Adipose tissue (tissue), 3 donors: ENCODE results near the gene RAB17. TPM values are rescaled to one million over a fixed set of nuclear protein-coding genes. Genes with fewer than 3 reads are reported as not detected.

Source experiments
- H3K27ac ChIP-seq: one replicate; pipeline ENCODE4 v1.5.1; 2013; ENCODE audit warnings: low read depth, low read length
- WGBS, 3 donors: extraction: QIAGEN DNeasy Blood & Tissue Kit; methylation state at CpG; one replicate each; pipeline ENCODE4 v1.1.7; 2013; 5-methylcytosine and 5-hydroxymethylcytosine counted together
- polyA plus RNA-seq, 3 donors: library from polyadenylated mRNA; stranded (reverse); fragments of 200-250 nt; gene quantifications; one replicate each; pipeline ENCODE4 v1.2.3, GENCODE V29; 2013
- donor health status: healthy with polysubstance abuse.
- donor health status: Bipolar disorder and iron deficiency.
- donor health status: healthy.

RAB17 gene
- polyA plus RNA-seq, 3 donors: 1.1 to 22.7 (median 3.9) TPM

DNA sequence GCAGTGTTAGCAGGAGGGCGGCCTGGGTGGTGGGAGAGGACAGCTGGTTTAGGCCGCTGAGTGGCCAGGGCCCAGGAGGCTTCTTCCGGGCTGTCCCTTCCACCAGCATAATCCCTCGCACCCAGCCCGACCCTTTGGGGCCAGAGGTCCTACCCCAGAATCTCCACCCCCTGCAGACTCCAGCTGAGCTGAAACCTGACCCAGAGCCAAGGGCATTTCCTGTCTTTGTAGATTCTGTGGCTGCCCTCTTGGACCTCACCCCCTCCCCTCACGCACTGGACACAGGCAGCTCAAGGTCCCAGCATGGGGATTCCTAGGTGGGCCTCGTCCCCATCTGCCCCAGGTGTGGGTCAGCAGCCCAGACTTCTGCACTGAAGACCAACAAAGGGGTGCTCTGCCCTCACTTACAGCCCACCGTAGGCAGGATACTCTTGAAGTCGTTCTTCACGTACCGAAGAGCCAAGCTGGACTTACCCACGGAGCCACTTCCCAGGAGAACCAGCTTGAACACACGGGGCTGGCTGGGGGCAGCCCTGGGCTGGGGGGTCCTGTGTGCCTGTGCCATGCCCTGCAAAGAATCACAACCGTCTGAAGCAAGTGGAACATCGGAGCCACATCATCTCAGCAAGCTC is 4.8 kb downstream of the RAB17 start:
- H3K27ac ChIP-seq: no peak overlapping the region
- 88 to 91% (median 89%) methylated on average over 15 of the region's 15 CpGs for WGBS, 3 donors

DNA sequence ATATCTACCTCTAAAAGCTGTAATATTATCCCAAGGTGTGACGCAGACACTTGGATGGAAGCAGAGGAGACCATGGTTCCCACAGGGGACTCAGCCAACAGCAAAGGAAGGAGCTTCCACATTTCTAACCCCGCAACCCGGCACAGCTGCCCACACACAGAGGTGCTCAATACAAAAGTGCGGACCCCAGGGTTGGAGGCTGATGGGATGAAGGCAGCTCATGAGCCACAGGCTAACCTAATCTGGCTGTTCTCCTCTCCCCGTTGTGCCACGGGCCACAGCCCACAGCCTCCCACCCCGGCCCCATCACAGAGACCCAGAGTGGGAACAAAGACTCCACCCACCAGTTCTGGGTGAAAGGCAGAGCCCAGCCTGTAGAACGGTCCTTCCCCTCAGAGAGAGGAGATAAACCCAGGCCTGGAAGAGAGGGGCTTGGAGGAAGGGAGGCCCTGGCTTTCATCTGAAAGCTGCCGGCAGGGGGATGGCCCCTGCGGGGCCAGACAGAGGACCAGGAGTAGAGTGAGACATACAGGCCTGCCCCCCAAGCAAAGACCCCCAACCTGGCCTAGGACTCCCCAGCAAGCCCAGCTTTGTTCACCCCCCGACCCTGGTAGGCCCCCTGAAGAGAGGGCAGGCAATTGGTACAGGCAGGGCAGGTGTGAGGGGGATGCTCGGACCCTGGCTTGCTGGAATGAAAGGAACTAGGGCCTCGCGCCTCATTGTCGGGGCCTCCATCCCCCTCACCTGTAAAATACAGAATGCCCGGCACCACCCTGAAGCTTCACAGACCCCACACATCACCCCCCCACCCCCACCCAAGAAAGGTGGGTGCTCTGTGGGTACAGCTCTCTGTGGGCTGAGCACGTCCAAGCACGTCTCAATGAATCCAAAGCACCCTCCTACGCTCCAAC is 6.9 kb downstream of the RAB17 start:
- WGBS, 3 donors: 86 to 90% (median 90%) methylated on average over 19 of the region's 19 CpGs
- H3K27ac ChIP-seq: no peak overlapping the region

- no peak overlapping the region for H3K27ac ChIP-seq
- 31 to 43% (median 34%) methylated on average over 25 of the region's 25 CpGs for WGBS, 3 donors
These were observed 8.5 kb downstream of the RAB17 start for GRCh38 chr2:237581751-237582746.

GRCh38 chr2:237581326-237581725 is 9.2 kb downstream of the RAB17 start:
- H3K27ac ChIP-seq: no peak overlapping the region
- whole genome bisulfite sequencing, 3 donors: 82 to 85% (median 84%) methylated on average over 6 of the region's 6 CpGs

- no peak overlapping the region for H3K27ac ChIP-seq
- 90 to 94% (median 92%) methylated on average over 26 of the region's 26 CpGs for WGBS, 3 donors
These were observed 12.3 kb downstream of the RAB17 start for GRCh38 chr2:237577956-237578870.

DNA sequence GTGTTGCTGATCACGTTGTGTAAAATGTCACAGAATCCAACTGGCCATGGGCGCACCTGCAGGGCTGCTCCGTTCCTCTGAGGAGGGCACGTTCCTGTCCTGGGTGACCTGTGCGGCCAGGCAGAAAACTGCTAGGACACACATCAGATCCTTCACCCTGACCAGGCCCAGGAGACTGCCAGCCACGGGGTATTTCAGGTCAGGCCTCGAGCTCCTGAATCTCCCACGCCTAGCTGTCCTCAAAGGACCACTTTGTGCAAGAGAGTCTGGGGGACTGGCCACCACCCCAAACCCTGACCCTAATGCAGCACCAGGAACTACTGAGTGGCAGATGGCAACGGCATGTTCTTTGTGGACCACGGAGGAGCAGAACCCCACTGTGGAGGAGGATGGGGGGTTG is 13.1 kb downstream of the RAB17 start:
- 91 to 93% (median 93%) methylated on average over 10 of the region's 10 CpGs for WGBS, 3 donors
- no peak overlapping the region for H3K27ac ChIP-seq

DNA sequence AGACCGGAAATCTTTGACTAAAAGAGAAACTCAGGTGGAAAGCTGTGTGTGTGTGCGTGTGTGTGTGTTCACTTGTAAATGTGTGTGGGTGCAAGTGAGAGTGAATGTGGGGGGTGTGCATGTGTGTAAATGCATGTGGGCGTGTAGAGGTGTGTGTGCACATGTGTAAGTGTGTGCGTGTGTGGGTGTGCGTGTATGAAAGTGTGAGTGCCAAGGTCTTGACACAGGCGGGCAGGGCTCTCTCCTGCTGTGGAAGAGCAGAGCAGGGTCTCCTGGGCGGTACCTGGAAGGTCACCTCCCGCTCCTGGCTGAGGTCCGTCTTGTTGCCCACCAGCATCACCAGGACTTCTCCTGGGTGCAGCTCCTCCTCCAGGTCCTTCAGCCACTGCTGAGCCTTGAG is 13.6 kb downstream of the RAB17 start:
- 91 to 95% (median 95%) methylated on average over 9 of the region's 9 CpGs for WGBS, 3 donors
- H3K27ac ChIP-seq: no peak overlapping the region

DNA sequence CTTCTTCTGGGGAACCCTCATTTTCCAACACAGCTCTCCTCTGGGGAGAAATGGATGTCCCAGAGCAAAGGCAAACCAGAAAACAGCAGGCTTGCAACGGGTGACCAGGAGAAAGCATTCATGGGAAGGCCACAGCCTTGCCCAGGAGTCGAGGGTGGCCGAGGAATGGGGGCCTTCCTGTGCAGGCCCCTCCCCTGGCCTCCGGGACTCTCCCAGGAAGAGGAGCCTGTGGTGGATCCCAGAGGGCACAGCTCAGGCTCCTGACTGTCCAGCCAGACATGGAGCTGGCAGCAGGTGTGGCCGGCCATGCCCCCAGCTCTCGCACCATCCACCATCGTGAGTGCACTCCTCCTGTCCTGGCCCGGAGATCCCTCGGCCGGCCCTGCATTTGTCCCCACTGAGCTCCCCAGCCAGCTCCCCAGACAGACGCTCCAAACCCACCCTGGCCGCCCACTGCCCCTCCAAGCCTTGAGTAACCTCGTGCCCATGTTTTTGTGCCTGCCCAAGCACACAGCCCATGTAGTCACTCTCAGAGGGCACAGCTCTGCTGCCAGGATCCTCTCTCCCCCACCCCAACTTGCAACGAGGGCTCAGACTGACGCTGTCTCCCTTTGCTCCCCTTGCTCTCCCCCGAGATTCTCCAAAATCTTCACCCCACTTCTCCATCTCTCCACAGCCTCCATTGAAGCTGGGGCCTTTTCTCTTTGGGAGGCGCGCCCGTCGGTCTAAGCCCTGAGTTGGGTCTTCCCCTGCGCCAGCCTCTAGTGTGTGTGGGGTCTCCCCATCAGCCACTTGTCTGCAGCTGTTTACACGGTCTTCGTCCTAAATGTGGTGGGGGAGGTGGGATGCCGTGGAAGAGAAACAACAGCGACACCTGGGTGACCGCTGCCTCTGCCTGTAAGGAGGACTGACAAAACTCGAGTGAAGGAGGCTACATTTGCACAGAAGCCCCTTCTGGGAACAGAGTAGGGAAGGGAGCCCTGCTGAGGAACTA is 14.4 kb downstream of the RAB17 start:
- 90 to 93% (median 93%) methylated on average over 26 to 27 of the region's 27 CpGs for WGBS, 3 donors
- no peak overlapping the region for H3K27ac ChIP-seq

DNA sequence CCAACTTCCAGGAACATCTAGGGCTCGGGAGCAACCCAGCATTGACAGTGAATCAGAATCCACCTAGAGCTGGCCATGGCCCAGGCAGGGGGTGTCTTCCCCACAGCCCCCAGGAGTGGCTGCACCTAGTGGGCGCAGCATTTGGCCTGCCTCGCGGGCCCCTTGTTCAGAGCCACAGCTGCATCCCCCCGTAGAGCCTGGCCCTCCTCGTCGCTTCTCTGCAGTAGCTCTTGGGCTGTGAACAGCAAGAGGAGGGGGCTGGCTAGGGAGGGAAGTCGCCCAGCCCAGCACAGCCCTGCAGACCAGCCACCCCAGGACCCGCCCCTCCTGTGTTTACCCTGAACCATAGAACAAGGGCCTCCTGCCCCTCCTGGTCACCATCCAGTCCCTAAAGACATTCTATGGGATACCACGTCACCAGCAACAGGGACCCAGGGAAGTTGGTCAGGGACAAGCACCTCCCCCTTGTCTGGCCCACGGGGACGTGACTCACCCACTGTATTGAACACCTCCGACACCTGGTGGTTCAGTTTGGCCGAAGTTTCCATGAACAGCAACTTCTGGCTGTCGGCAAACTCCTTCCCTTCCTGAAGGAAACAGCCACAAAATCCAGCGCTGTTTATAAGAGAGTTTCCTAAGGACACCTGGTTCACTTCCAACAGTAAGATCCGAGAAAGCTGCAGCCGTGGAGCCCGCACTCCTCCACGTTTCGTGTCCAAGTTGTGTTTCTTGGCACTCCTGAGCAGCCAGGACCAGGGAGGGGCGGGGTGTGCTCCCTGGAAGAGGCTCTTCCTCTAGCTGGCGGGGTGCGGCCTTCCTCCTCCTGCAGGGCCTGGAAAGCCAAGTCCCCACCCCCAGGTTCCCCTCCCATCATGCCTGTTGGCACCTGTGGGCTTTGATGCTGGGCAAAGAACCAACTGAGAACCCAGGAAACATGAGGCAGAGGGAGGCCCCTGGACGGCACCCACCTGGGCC is 15.4 kb downstream of the RAB17 start:
- H3K27ac ChIP-seq: no peak overlapping the region
- WGBS, 3 donors: 57 to 76% (median 67%) methylated on average over 25 of the region's 25 CpGs

GRCh38 chr2:237574467-237574866 is 16.1 kb downstream of the RAB17 start:
- H3K27ac ChIP-seq: no peak overlapping the region
- WGBS, 3 donors: 76 to 92% (median 87%) methylated on average over 9 of the region's 9 CpGs

GRCh38 chr2:237573721-237574415 is 16.7 kb downstream of the RAB17 start:
- WGBS, 3 donors: 87 to 91% (median 90%) methylated on average over 8 of the region's 8 CpGs
- H3K27ac ChIP-seq: no peak overlapping the region

DNA sequence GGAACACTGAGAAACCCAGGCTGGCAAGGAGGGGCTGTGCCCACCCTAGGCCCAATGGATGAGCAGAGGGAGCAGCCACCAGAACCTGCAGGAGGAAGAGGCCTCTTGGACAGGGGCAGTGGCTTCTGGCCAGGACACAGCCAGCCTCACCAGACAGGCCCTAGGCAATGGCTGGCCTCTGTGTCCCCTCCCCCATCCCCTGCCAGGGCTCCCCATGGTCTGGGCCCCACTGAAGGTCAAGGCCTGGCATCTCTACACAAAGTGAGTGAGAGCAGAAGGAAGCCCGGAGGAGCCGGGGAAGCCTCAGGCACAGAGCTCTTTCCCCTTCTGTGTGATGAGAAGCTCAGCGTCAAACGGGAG is 17.8 kb downstream of the RAB17 start:
- WGBS, 3 donors: 64 to 95% (median 90%) methylated on average over 4 of the region's 4 CpGs

GRCh38 chr2:237572021-237572741 is 18.4 kb downstream of the RAB17 start:
- 9 to 14% (median 12%) methylated on average over 24 of the region's 24 CpGs for WGBS, 3 donors
- no peak overlapping the region for H3K27ac ChIP-seq

More for the DNA sequence above, 17.8 kb downstream of the RAB17 start:
- H3K27ac ChIP-seq: no peak overlapping the region

DNA sequence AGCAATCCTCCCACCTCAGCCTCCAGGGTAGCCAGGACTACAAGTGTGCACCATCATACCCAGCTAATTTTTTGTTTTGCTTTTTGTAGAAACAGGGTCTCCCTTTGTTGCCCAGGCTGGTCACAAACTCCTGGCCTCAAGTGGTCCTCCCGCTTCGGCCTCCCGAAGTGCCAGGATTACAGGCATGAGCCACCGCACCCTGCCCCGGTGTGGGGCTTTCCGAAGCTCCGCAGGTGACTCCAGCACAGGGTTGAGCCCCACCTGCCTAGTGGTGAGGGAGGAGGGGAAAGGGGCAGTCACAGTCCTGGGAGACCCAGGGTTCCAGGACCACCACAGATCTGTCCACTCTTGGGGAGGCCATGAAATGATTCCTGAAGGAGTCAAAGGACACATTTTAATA is 19.0 kb downstream of the RAB17 start:
- 75 to 95% (median 91%) methylated on average over 7 of the region's 7 CpGs for WGBS, 3 donors
- H3K27ac ChIP-seq: no peak overlapping the region
